ENCODE results near the gene MOBP.
"Not testable (repeated sequence)": the region's sequence is repeated elsewhere in the genome, so short reads cannot be mapped to it uniquely, and the experiment has no call there.

MOBP gene

DNA sequence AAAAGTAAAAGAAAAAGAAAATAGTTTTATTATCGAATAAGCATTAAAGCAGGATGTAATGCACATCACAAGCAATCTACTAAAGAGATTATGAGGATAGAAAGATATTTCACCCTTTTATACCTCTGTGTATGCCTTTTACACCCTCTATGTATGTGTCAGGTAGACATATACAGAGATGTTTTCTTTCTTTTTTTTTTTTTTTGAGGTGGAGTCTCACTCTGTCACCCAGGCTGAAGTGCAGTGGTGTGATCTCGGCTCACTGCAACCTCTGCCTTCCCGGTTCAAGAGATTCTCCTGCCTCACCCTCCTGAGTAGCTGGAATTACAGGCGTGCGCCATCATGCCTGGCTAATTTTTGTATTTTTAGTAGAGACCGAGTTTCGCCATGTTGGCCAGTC is 13.6 kb upstream of the MOBP start:
- DNase-seq: not testable (repeated sequence)

- no peak for DNase-seq
Measured at GRCh38 chr3:39454591-39455217, 12.8 kb upstream of the MOBP start.

- no peak for DNase-seq
Measured at GRCh38 chr3:39456159-39456558, 11.3 kb upstream of the MOBP start.

DNA sequence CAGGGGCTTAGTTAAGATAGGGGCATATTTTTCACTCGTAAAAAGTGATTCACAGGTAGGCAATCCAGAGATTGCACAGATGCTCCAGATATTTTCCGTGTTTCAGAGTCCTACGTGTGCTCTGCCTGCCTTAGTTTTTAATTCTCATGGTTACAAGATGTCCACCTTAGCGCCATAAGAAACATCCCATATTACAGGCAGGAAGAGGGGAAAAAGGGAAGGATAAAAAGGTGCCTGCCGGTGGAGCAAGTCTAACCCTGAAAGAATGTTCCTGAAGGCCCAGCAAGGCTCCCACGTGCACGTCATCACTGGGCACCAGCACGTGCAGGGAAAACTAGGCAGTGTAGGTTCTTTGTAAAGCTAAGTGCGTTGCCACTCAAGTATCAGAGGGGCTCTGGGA is 10.1 kb upstream of the MOBP start:
- DNase-seq: no peak

DNA sequence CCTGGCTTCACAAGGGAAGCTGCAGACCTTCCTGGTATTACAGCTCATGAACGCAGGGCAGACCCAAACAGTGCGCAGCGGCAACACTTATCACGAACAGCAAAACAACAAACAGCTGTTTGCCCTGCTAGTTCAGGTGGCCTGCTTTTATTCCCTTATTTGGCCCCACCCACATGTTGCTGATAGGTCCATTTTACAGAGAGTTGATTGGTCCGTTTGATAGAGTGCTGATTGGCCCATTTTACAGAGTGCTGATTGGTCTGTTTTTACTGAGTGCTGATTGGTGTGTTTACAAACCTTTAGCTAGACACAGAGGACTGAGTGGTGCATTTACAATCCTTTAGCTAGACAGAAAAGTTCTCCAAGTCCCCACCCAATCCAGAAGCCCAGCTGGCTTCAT is 8.9 kb upstream of the MOBP start:
- not testable (repeated sequence) for DNase-seq

DNA sequence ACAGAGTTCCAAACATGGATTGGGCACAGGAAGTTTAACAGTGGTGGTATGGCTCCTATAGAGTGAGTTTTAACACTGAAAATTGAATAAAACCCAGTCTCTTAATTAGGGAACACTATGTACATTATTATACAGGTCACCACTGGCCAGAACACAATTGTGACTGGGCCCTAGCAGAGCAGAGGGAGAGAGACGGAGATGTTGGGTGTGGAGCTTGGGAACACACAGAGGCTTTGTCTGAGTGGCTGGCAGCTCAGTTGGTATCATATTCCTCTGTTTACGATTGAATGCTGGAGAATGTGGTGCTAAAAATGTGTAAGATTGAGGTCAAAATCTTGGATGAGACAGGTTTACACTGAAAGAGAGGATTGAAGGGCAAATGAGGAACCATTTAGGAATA is 6.8 kb upstream of the MOBP start:
- no peak for DNase-seq

GRCh38 chr3:39463269-39463668 is 4.2 kb upstream of the MOBP start:
- DNase-seq: no peak

- no peak for DNase-seq
Measured at GRCh38 chr3:39466988-39467387, 492 bp upstream of the MOBP start.

DNA sequence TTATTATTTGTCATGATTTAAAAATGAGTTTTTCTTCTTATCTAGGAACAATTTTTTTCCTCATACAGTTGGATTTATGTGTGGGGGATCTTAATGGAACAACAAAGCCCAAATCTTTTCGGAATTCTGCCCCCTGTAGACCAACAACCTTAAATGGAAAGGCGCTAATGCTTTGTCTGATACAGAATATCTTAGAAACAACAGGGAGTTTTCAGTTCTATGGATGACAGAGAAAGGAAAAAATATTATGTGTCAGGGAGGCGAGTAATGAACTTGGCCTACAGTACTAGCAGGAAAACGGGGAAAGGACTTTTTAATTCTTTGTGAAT is 592 bp downstream of the MOBP start:
- no peak for DNase-seq

- DNase-seq: no peak
Measured at GRCh38 chr3:39469258-39469657, 1.8 kb downstream of the MOBP start.

- no peak for DNase-seq
Measured at GRCh38 chr3:39469945-39470344, 2.5 kb downstream of the MOBP start.

- DNase-seq: no peak
Measured at GRCh38 chr3:39471652-39472051, 4.2 kb downstream of the MOBP start.

DNA sequence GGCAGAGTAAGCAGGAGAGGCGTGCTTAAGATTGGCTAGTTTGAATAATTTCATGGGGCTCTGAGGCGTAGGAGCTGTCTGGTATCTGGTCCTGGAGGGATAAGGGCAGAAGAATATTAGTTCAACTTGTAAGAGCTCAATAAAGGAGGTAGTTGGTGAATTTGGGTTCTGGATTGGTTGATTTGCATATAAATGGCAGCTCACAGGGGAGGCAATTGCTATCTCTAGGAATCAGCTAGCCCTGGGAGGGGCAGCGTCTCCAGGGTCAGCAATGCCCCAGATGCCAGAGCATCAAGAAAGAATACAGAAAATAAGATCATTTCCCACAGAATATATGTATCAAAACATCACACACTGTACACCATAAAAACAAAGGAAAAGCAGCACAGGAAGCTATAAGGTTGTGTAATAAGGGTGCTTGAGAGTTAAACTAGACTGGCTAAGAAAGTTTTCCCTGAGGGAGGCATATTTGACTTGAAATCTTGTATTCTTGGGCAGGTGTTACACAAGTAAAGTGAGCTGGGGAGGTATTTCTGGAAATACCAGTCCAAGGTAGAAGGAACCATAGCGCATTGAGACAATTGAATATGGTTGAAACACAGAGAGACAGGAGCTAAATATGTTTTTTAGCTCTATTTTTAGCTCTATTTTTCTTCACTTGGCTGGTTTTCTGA is 6.1 kb downstream of the MOBP start:
- DNase-seq: no peak

DNA sequence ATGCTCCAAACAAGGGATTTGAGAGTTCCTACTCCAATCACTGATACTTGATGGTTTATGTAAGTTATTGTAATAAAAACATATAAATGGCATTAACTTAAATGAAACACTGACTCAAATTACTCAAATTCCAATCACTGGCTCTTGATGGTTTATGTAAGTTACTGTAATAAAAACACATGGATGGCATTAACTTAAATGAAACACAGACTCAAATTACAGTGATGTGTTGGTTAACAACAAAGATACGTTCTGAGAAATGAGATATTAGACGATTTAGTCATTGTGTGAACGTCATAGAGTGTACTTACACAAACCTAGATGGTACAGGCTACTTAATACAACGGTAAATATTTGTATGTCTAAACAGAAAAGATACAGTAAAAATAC is 6.6 kb downstream of the MOBP start:
- DNase-seq: no peak

DNA sequence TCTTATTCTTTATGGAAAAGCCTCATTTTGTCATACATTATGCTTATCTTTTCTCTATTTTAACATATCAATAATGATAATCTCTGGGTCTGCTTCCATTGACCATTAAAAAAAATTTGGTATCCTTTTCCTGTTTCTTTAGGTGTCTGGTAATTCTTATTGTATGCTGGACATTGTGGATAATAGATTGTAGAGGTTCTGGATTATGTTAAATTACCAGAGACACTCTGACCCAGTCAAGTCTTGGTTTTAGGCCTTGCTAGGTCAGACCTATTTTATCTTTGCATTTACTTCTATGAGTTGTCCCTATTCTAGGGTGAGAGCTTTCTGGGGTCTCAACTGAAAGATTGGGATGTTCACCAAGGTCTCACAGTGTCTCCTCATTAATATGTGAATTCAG is 9.3 kb downstream of the MOBP start:
- DNase-seq: no peak

DNA sequence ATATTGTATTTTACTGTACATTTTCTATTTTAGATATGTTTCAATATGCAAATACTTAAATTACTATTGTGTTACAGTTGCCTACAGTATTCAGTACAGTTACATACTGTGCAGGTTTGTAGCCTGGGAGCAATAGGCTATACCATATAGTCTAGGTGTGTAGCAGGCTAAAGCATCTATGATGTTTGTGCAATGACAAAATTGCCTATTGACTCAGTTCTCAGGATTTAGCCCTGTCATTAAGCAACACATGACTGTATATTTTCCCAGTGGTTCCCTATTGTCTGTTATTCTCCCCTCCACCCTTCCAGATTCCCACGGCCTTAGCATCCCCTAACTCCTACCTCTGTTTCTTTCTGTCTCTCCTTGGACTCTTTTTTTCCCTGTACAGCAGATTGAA is 10.7 kb downstream of the MOBP start:
- no peak for DNase-seq

GRCh38 chr3:39479701-39480414 is 12.4 kb downstream of the MOBP start:
- DNase-seq: no peak

- DNase-seq: no peak
Measured at GRCh38 chr3:39485547-39485946, 18.1 kb downstream of the MOBP start.

- DNase-seq: no peak
Measured at GRCh38 chr3:39491014-39491413, 23.5 kb downstream of the MOBP start.

GRCh38 chr3:39491733-39492350 is 24.4 kb downstream of the MOBP start:
- no peak for DNase-seq

DNA sequence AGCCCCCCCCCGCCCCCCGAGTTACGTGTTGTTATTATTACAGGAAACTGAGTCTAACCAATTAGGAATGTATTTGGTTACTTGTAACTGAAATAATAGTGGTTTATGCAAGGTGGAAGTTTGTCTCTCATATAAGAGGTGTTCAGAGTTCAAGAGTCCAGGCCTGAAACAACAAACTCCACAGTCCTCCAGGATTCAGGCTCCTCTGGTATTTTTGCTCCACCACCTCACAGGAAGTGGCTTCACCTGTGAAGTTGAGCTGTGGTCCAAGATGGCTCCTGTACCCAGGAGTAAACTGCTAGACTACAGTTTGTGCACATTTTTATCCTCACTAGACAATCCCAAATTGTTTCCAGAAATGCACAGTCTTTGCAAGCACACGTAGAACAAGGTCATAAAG is 27.3 kb downstream of the MOBP start:
- DNase-seq: no peak

GRCh38 chr3:39497753-39498152 is 30.3 kb downstream of the MOBP start:
- DNase-seq: no peak

GRCh38 chr3:39499651-39500273 is 32.3 kb downstream of the MOBP start:
- DNase-seq: no peak

DNA sequence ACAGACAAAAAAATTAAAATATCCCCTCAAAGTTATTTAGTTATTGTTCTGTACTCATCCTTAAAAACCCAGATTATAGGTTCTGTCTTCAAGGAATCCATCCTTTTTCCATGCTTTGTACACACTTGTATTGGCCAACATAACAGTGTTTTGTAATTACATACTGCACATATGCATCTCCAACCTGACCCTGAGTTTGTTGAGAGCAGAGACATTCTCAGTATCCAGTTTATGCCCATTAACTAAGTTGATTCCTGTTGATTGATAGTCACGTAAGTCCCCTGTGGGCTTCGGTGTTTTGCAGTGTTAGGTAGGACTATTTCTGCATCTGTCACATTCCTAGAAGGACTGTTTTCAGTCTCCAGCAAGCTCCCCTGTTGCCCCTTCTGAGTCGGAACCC is 33.6 kb downstream of the MOBP start:
- DNase-seq: no peak
